Stomach smooth muscle (tissue), 2 donors: ENCODE measurements around the gene CCNK.
A peak's percentile ranks its signal among the peaks of the same experiment; 100 is the strongest.

Experiments used
- H3K27ac ChIP-seq: one replicate; pipeline ENCODE4 v1.7.0; 2013; ENCODE audit warnings: mild to moderate bottlenecking, low read length, inconsistent platforms
- H3K27me3 ChIP-seq, 2 donors: one replicate each; pipeline ENCODE4 v1.7.0; 2013; ENCODE audit warnings: low read length in 2 of 2; ENCODE audit not compliant: insufficient read depth in 2 of 2, control insufficient read depth in 1 of 2
- H3K36me3 ChIP-seq, 2 donors: one replicate each; pipeline ENCODE4 v1.7.0; 2013; ENCODE audit warnings: low read length in 2 of 2; ENCODE audit not compliant: control insufficient read depth in 2 of 2, insufficient read depth in 2 of 2
- H3K4me1 ChIP-seq: one replicate; pipeline ENCODE4 v1.7.0; 2013; ENCODE audit warnings: low read length; ENCODE audit not compliant: control insufficient read depth, insufficient read depth
- H3K4me3 ChIP-seq, 2 donors: one replicate each; pipeline ENCODE4 v1.7.0; 2013; ENCODE audit warnings: low read length in 2 of 2
- H3K9ac ChIP-seq, 2 donors: one replicate each; pipeline ENCODE4 v1.7.0; 2013; ENCODE audit warnings: low read length in 2 of 2, mild to moderate bottlenecking in 1 of 2
- H3K9me3 ChIP-seq, 2 donors: one replicate each; pipeline ENCODE4 v1.7.0; 2013; ENCODE audit warnings: low read length in 2 of 2; ENCODE audit not compliant: control insufficient read depth in 2 of 2
- donor health status: healthy.
- donor health status: Pancreatic carcinoma.

Gene CCNK

DNA sequence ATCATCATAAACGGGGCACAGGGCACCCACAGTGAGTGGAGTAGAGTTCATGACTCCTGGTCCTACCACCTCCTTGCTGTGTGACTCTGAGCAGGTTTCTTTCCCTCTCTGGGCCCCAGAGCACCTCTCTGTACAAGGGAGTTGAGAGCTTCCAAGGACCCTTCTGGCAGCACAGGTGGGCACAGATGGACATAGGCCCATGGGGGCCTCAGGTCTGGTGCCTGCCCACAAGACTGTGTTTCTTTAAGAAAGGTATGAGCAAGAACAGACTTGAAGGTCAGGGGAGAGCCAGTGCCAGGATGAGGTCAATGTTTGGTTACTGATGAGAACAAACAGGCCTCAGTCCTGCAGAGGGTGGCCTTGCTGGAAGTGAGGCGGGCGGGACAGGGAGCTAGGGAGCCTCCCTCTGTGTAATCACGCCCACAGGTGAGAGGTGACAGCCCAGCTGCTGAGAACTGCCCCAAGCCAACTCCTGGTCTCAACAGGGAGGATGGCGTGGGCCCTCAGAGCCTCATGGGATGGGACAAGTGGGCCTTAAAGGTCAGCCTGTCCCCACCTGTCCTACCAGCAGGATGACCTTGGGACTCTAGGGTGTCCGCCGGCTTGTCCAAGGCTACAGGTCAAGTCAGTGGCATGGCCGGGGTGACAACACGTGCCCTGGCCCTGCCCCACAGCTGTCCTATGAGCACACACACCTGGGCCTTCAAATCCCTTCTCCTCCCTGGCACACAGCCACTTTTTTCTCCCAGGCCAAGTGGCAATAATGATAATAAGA is 73.7 kb downstream of the CCNK start:
- H3K9me3 ChIP-seq = no peaks in the 10 kb centered on the region
- H3K27me3 ChIP-seq = no peaks in the 10 kb centered on the region
- peak overlapping the region; percentile 92 for H3K27ac ChIP-seq
- H3K9ac ChIP-seq = peak overlapping the region in 1 of 2 donors; percentile 42
- peak overlapping the region in 1 of 2 donors; percentile 60 for H3K4me3 ChIP-seq
- peaks cover 69% of the 10 kb centered on the region for H3K4me1 ChIP-seq
- H3K36me3 ChIP-seq = no peaks in the 10 kb centered on the region

DNA sequence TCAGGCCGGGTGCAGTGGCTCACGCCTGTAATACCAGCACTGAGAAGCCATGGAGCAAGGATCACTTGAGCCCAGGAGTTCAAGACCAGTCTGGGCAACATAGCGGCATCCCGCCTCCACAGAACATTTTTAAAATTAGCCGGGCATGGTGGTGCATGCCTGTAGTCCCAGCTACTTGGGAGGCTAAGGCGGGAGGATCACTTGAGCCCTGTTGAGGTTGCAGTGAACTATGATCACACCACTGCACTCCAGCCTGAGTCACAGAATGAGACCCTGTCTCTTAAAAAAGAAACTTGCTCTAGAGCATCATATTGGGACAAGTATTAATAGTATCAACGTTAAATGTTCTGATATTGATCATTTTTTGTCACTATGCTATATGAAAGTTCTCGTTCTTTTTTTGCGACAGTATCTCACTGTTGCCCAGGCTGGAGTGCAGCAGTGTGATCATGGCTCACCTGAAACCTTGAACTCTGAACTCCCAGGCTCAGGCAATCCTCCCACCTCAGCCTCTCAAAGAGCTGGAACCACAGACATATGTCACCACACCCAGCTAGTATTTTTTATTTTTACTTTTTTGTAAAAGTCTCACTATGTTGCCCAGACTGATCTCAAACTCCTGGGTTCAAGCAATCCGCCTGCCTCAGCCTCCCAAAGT is 75.1 kb downstream of the CCNK start:
- H3K4me1 ChIP-seq = peaks cover 69% of the 10 kb centered on the region
- H3K27me3 ChIP-seq = no peaks in the 10 kb centered on the region
- H3K9ac ChIP-seq = no peak overlapping the region
- H3K27ac ChIP-seq = peak overlapping the region; percentile 92
- no peak overlapping the region for H3K4me3 ChIP-seq
- no peaks in the 10 kb centered on the region for H3K36me3 ChIP-seq
- no peaks in the 10 kb centered on the region for H3K9me3 ChIP-seq

DNA sequence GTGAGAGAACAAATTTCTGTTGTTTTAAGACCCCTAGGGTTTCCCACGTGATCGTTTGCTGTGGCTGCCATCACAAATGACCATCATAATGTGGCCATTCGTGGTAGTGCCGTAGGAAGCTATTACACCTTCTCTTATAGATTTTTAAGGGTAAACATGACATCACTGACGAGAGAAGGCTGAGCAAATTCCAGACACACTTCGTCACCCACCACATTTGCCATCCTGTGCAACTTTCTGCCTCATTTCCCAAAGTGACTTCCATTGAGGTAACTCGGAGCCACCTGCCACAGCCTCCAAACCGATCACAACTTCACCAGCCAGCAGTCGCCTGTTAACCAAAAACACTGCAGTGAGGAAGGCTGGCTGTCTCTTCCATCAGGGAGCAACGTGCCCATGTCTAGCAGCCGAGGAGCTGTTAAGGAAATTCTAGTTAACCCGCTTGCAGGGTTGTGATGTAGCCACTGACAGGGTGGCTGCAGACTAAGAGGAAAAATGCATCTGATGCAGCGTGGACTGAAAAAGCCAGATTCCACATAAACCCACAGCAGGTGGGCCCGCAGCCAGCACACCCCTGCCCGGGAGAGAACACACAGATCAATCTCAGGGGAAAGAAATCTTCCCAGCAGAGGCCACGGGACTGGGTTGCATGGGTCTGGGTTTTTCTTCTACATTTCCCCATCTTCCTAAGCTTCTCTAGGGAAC is 78.2 kb downstream of the CCNK start:
- peak overlapping the region; percentile 94 for H3K27ac ChIP-seq
- no peaks in the 10 kb centered on the region for H3K9me3 ChIP-seq
- H3K36me3 ChIP-seq = no peaks in the 10 kb centered on the region
- H3K27me3 ChIP-seq = no peaks in the 10 kb centered on the region
- H3K4me1 ChIP-seq = peaks cover 70% of the 10 kb centered on the region
- no peak overlapping the region for H3K4me3 ChIP-seq
- peak overlapping the region; percentile 55 to 61 for H3K9ac ChIP-seq

DNA sequence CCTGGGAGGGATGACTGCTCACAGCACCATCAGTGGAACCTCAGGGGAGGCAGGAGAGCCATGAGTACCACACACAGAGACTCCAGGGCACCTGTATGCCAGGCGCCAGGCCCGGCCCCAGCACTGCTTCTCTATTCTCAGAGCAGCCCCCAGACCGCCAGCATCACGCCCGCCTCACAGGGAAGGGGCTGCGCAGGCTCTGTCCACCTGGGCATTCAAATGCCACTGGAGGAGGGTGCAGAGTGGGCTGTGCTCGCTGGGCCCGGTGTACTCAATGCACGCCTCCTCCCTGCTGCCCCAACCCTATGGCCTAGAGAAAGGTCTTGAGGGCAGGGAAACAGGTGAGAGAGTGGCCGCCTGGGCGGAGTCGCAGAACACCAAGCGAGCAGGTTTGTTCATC is 79.2 kb downstream of the CCNK start:
- Histone ChIP-seq H3K27me3 (no peaks in the 10 kb centered on the region), H3K9ac (peak overlapping the region; percentile 47 to 61), H3K36me3 (no peaks in the 10 kb centered on the region), H3K9me3 (no peaks in the 10 kb centered on the region), H3K4me3 (no peak overlapping the region), H3K27ac (peak overlapping the region; percentile 94), H3K4me1 (peaks cover 70% of the 10 kb centered on the region)

DNA sequence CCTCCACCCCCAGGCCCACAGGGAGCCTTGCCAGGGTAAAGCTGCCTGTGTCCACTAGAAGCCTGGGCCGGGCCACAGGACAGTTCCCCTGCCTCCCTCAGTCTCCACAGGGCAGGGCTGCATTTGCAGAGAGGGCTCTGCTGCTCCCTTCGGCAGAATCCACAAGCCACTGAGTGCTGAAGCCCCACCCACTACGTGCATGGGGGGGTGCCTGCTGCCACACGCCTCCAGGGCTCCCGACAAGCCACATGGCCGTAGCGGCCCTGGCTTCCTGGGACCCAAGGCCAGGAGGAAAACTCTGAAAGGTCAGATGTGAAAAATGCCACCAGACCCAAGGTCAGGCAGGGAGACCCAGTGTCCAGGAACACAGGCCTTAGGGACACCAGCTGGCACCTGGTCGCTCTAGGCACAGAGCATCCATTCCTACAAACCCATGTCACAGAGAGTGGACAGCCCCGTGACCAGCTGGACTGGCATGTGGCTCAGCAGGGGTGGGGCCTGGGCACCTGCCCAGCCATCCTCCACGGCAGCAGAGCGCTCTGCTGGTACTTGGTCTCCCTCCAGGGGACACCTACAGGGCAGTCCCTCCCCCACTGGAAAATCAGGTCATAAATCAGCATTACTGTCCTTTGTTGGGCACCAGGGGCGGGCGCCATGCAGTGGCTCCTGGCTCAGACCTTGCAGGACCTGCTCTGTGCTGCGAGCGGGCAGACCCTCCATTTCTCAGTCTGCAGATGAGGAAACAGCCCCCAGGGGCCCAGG is 79.9 kb downstream of the CCNK start:
- H3K27me3 ChIP-seq = no peaks in the 10 kb centered on the region
- peak overlapping the region; percentile 94 for H3K27ac ChIP-seq
- no peaks in the 10 kb centered on the region for H3K36me3 ChIP-seq
- peaks cover 74% of the 10 kb centered on the region for H3K4me1 ChIP-seq
- no peaks in the 10 kb centered on the region for H3K9me3 ChIP-seq
- H3K9ac ChIP-seq = peak overlapping the region; percentile 60 to 61
- peak overlapping the region in 1 of 2 donors; percentile 44 for H3K4me3 ChIP-seq

DNA sequence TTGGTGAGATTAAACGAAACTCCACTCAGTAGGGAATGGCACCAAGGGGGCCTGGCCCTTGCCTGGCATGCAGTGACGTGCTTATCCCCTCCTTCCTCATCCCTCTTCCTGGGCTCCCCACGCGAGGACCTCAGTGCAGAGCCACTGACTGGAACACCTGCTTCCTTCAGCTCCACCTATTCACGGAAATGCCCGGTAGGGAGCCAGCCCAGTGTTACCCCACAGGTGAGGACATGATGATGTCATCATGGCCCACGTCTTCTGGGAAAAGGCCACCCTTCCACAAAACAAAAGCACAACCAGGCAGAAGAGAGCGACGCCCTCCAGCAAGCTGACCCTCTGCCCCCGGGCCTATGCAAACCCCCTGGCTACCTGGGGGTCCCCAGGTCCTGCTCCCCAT is 80.7 kb downstream of the CCNK start:
- Histone ChIP-seq H3K36me3 (no peaks in the 10 kb centered on the region), H3K9me3 (no peaks in the 10 kb centered on the region), H3K4me3 (peak overlapping the region in 1 of 2 donors; percentile 44), H3K9ac (peak overlapping the region; percentile 60 to 61), H3K27me3 (no peaks in the 10 kb centered on the region), H3K27ac (peak overlapping the region; percentile 94), H3K4me1 (peaks cover 82% of the 10 kb centered on the region)
